ENCODE results near the gene EXTL1.
"Not testable (repeated sequence)": the region's sequence is repeated elsewhere in the genome, so short reads cannot be mapped to it uniquely, and the experiment has no call there.

EXTL1 gene, protein sequence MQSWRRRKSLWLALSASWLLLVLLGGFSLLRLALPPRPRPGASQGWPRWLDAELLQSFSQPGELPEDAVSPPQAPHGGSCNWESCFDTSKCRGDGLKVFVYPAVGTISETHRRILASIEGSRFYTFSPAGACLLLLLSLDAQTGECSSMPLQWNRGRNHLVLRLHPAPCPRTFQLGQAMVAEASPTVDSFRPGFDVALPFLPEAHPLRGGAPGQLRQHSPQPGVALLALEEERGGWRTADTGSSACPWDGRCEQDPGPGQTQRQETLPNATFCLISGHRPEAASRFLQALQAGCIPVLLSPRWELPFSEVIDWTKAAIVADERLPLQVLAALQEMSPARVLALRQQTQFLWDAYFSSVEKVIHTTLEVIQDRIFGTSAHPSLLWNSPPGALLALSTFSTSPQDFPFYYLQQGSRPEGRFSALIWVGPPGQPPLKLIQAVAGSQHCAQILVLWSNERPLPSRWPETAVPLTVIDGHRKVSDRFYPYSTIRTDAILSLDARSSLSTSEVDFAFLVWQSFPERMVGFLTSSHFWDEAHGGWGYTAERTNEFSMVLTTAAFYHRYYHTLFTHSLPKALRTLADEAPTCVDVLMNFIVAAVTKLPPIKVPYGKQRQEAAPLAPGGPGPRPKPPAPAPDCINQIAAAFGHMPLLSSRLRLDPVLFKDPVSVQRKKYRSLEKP

DNA sequence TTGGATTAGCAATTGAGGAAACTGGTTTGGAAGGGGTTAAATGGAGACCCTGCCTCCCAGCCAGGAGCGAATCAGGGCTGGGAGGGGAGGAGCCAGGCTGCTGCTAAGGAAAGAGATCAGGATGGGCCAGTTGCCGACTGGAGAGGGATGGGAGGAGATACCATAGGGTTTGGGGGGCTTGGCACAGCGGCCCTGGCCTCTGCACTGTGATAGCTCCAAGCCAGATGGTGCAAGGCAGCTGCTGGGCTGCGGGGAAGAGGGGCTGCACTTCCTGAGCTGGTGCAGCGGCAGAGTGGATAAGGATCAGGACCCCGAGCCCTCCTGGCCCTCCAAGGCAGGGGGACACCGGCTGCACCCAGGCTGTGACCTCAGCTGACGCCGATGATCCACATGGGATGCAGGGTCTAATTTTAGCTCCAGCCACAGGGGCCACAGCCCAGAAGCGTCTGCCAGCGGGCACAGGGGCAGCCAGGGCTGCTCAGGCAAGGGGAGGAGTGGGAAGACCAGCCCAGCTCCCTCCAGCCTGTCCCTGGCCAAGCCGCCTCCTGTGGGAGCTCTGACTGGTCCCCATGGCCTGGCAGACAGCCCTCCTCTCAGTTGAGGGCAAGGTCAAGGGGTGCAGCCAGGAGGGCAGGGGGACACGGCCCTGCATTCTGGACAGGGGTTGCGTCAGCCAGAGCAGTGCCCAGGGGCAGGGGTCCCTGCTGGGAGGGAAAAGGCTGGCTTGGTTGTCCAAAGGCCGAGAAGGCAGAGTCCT is at the start of gene EXTL1:
Gene EXTL1, plus strand, starts transcription at position 129 of the 757 bp plus-strand sequence. CDS start 872 bp downstream, outside the sequence.
- DNase-seq: no peak

DNA sequence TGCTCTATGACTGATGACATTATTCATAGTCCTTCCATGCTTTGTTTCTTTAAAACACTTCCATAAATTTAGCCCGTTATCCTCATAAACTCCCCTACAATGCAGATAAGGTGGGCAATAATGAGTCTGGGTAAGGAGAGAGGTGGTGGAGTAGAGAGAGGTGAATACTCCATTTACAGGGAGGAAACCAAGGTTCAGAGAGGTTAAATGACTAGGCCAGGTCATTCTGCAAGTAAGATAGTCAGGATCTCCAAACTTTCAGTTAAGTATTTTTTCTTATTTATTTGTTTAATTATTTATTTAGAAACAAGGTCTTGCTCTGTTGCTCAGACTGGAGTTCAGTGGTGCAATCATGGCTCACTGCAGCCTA is 49.8 kb upstream of the EXTL1 start:
- DNase-seq: no peak

DNA sequence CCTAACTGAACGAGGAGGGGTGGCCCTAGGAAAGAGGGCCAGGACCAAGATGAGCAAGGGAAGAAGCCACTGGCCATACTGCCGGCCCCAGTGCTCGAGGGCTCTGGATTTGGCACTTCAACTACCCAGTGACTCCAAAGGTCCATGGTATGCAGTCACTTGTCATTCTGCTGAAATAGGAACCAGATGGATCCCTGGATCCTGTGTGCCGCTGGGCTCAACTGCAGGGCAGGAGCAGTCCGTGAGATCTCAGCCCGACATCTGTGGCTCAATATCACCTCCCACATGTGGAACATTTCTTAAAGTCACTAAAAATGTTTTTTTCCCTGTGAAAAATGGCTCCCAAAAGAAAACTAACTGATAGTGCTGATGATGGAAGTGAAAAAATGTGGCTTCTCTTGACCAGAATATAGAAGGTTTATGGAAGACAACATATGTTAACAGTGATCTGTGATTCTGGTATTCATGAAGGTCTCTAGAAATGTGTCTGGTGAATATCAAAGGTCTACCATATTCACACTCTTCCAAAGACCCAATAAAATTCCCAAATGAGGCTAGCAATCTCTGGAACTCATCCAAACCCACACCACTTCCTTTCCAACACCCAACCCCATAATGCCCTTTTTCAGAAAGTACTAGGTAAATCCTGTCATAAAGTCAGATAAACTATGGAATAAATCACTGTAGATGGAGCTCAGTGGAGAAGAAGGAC is 47.8 kb upstream of the EXTL1 start:
- no peak for DNase-seq

DNA sequence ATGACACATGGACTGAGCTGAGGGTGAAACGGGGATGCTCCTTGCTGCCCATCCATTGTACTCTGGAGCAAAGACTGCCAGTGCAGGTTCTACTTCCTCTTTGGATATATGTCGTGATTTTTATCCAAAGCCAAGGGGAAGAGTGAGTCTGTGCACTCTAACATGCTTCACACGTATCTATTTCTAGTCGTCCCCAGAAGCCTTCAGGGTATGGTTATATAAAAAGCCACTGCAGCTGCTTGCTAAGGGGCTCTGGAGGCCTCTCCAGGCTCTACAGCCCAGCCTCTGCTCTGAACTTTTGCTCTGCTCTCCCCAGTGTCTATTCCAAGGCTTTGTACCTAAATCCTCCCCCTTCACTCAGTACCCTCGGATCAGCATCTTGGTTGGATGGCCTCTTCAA is 43.8 kb upstream of the EXTL1 start:
- DNase-seq: no peak

DNA sequence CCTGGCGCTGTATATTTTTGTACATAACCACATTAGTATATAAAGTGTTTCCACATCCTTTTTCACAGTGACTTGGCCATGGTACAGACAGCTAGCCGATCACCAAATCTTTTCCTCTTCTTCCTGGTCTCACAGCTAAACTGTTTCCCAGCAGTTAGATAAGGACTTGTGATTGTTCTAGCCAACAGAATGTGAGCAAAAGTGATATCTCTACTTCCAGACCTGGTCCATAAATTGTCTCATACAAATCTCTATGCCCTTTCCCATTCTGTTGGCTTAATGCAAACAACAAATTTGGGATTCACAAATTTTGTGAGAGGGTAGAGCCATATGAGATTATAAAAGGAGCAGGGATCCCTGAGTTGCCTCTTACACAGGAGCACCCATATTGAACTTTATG is 43.2 kb upstream of the EXTL1 start:
- DNase-seq: no peak

DNA sequence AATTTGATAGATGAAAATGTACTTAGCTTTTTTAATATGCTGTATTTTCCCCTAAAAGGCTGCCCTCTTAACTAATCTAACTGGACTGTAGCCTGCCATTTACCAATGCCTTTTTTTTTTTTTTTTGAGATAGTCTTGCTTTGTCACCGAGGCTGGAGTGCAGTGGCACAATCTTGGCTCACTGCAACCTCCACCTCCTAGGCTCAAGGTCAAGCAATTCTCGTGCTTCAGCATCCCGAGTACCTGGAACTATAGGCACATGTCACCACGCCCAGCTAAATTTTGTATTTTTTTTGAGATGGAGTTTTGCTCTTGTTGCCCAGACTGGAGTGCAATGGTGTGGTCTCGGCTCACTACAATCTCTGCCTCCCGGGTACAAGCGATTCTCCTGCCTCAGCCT is 42.4 kb upstream of the EXTL1 start:
- DNase-seq: no peak

DNA sequence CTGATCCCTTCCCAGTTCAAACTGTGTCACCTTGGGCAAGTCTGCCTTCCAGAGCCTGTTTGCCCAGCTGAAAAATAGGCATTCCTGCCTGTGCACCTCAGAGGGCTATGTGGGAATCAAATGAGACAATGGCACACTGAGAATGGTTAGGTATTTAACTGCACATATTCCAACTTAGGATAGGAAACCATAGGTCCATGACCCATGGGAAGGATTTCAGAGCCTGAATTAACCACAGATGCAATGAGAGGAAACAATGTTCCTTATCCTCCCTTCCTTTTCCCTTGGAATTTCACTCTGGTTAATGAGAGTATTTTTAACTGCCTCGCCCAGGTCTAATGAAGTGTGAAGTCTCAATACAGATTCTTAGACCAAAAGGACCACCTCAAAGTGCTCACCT is 36.4 kb upstream of the EXTL1 start:
- DNase-seq: no peak

DNA sequence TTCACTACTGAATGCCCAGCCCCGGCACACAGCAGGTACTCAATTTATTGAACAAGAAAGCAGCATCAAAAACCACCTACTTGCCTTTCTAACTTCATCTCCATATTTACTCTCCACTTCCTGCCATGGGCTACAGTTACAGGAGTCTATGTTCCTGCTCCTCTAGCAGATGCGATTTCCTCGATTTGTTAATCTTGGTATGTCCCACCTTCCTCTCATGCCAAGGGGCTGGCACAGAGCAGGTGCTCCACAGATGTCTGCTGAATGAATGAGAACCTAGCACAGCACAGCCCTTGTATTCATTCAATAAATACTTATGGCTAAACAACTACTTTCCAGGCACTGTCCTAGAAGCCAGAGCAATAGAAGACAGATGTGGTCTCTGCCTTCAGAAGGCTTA is 35.9 kb upstream of the EXTL1 start:
- DNase-seq: no peak

DNA sequence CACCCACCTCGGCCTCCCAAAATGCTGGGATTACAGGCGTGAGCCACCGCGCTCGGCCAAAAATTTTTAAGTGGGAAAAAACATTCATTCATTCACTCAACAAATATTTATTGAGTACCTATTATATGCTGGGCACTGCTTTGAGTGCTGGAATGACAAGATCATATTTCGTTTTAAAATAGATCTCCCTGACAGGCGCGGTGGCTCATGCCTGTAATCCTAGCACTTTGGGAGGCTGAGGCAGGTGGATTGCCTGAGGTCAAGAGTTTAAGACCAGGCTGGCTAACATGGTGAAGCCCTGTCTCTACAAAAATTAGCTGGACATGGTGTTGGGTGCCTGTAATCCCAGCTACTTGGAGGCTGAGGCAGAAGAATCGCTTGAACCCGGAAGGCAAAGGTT is 34.8 kb upstream of the EXTL1 start:
- DNase-seq: not testable (repeated sequence)

DNA sequence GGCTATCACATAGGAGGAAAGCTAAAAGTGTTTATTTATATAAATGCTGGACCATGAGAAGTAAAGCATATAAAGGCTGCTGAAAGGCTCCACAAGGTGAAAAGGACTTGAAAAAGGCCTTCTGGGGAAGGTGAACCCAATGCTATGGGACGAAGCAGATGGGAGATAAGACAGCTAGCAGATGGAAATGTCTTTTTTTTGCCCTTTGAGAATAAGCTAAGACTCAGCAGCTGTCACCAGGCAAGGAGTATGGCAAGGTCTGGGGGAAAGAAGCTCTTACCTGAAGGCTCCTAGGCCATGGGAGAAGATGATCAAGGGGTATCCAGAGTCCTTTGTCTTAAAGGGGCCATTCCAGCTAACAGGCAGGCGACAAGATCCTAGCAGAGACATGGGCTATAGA is 33.6 kb upstream of the EXTL1 start:
- no peak for DNase-seq

DNA sequence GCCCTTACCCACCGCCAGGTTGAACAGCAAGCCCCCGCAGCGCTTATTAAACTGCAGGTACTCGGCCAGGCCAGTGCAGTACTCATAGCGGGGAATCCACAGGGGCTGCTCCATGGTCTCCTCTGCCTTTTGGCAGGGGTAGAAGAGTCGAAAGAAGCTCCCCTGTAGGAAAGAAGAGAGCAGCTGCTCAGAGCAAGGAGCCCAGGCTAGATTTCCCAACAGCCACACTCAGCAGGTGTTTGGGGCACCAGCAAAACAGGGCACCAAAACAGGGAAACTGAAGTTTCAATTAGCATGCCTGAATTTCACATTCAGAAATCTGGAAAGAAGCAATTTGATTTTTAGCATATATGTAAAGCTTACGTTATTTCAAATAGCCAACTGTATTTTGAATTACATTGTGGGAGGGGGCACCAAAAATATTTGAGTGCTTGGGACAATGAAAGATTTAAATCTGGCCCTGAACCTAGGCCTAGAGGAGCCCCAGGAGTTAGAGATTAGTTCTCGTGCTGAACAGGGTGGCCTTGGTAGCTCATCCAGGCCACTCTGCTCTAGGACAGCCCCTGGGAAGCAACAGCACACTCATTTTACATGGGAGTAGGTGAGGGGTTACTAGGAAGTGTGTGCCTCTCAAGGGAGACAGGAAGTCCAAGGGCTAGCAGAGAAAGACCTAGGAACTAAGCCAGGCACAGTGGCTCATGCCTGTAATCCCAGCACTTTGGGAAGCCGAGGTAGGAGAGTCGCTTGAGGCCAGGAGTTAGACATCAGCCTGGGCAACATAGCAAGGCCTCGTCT is 31.9 kb upstream of the EXTL1 start:
- DNase-seq: no peak

DNA sequence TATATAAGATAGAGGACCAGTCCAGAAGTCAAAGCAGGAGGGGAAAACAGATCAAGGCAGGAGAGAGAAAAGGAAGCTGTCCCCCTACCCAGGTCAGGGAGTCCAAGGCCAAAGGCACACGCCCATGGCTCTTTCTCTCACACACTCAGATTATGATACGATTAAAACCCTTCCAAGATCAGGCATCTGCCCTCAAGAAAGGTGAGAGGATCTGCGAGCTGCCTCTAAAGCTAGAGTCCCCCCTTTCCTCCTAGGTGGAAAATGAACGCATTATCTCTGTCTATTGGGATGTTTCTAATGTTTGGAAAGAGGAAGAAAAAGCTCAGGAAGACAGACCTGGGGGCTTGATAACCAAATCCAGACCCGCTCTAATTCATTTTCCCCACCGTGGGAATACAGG is 31.3 kb upstream of the EXTL1 start:
- no peak for DNase-seq

DNA sequence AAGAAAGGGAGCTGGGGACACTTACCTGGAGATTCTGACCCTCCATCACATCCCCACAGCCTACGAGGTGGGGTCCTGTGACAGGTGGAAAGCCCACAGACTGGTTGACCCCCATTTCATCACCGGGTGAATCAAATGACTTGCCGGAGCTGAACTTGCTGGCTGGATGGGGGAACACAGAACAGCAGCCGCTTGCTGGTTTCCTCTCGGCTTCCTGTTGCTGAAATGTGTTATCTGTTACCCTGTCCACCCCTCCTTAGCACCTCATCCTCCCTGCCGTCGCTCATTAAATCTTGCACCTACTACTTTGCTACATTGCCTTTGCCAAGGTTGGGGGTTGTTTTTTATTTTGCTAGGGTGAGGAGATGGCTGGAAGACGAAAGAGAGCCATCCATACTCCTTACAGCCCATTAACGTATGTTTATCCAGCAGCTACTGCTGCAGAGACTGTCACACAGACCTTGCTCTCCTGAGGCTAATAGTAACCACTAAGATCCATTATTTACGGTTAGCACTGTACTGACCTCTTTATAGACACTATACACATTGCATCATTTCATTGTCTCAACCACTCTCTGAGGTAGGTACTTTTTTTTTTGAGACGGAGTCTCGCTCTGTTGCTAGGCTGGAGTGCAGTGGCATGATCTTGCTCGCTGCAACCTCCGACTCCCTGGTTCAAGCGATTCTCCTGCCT is 30.7 kb upstream of the EXTL1 start:
- DNase-seq: peak; percentile 34

DNA sequence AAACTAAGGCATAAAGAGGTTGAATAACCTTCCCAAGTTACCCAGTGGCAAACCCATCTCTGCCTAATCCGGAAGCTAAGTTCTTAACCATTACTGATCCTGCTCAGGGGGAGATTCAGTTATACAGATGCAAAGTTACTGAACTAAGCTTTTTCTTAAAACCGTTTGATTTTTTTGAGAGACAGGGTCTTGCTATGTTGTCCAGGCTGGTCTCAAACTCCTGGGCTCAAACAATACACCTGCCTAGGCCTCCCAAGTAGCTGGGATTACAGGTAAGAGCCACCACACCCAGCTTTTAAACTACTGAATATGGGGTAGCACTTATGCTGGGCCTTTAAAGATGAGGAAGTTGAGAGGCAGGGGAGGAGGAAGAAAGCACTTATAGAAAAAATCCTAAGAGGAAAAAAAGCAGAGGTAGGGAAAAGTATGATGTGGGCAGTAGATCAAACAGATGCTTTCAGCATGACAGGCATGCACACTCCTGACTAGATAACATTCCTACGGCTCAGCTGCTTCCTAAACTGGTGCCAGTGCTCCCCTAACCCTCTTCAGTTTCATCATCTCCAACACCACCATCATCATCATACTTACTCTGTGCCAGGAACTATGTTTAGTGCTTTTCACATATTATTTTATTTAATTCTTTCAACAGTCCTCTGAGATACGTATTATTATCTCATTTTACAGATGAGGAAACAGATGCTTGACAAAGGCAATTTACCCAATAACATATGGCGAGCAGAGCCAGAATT is 29.5 kb upstream of the EXTL1 start:
- DNase-seq: no peak

DNA sequence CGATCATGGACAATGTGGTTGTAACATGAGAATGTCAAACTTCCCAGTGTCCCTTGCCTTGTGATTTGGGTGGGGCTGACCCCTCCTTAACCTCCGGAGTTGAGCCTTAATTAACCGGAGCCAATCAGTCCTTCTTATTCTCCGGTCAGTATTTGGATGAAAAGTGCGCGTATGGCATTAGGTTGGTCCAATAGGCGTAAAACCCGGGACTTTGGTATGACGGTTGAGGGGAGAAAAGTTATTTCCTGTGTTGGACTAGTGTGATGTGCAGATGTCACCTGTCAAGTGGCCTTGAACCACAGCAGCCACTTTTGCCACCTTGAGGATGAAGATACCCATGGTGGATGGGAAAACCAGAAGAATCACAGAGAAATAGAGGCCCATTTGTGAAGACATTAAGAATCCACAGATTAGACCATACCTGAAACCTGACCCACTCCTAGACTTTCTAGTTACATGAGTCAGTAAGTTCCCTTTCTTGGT is 28.8 kb upstream of the EXTL1 start:
- DNase-seq: no peak

DNA sequence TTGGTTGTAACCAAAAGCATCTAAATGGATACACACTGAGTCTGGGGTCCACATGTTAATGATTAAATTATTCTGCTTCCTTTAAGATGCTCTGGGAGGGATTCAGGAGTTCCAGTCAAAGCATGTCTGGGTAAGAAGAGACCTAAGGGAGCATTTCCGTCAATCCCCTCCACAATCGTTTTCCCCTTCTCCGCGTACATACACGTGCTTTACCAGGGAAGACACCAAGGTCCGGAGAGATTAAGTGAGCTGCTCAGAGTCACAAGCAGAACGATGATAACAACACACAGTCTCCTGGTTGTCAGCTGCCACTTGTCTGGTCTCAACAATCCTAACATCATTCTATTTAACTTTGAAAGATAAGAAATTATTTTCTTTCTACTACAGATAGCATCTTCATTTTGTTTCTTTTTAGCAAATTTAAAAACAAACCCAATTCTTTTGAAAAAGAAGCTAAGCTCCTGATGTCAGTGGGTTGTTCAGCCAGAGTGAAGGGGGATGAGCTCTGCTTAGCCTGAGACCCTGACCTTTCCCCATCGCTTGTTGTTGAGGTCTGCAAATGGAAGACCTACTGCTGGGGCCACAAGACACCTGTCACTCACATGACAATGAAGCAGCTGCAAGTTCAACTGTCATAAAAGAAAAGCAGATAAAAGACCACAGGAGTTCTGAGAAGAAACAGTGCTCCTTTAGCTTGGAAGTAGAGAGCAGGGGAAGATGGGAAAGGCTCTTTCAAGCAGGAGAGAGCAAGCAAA is 28.2 kb upstream of the EXTL1 start:
- DNase-seq: no peak

DNA sequence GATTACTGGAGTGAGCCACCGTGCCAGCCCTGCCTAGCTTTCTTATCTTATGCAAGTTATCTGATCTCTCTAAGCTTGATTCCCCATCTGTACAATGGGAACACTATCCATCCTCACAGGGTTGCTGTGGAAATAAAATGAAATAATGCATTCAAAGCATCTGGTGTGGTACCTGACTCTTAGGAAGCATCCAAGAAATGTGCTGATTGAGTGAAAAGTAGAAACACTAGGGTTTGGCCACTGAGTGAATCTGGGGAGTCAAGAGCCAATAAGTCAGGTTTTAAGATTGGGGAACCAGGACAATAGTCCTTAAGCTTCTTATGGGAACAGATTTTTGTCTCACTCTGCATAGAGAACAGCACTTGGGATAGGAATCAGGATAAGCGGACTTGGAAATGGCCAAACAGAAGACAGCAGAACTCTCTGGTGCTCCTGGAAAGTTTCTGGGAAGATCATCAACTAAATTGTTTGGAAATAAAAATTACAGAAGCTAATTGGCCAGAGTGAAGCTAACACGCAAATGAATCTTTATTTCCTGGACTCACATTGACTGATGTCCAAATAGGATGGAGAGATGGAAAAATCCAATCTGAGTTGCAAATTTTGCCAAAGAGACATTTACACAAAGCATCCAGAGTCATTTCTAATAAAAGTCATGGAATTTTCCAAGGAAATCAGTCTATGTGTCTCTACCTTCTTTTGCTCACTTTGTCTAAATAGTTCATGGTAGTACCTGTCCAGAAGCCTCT is 27.0 kb upstream of the EXTL1 start:
- DNase-seq: no peak

DNA sequence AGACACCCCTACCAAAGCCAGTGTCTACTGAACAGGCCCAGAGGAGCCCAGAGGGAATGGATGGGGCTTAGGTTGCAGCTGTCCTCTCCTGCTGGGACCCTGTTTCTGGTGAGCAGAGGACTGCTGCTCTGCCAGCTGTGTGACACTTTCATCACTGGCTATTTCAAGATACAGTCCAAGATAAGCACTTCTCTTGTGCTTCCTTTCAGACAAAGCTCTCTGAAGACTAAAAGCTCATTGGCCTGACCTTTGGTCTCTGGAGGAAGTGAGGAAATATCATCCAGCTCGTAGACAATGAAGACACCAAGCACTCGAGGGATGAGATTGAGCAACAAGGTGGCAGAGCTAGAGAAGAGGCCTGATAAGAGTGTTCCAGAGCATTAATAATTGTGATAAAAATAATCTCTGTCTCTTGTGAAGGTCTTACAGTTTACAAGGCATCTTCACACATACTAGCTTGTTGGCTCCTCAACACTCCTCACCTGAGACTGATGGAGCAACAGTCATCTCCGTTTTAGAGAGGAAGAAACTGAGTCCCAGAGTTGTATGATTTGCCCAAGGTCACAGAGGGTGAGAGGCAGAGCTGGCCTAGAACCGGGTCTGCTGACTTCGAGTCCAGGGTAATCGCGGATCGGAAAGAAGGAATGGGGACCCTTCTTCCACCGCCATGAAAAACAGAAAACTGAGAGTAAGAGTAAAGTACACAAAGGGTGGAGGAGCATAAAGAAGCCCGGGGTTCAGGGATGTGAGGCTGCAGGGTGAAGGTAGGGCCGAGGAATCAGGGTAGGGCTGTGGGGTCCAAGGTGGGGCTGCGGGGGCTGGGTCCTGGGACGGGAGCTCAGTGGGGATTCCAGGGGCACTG is 24.4 kb upstream of the EXTL1 start:
- DNase-seq: no peak

Data from stimulated activated CD4-positive, alpha-beta T cell treated with anti-CD3 and anti-CD28 coated beads, Interleukin-4, amount 100 ng/mL, for 24 hours (primary cell).